HepG2 (cell line): ENCODE measurements around the gene RNU6-8. TPM values are rescaled to one million over a fixed set of nuclear protein-coding genes. Genes with fewer than 3 reads are reported as not detected.

ENCODE experiments used
- ATF7-NPFF ChIP-seq: sonication (generic); formaldehyde crosslinking; IDR thresholded peaks from 2 replicates; pipeline ENCODE4 v1.8.1; 2023; ENCODE audit warnings: mild to moderate bottlenecking, low read depth, missing genetic modification reagents, moderate library complexity
- CERS6 ChIP-seq: sonication (generic); formaldehyde crosslinking; IDR thresholded peaks from 2 replicates; pipeline ENCODE4 v1.5.0; 2020; ENCODE audit warnings: missing genetic modification reagents
- GMEB2 ChIP-seq: IDR thresholded peaks from 2 replicates; pipeline ENCODE4 v1.6.1; 2016; ENCODE audit warnings: missing biosample characterization, missing genetic modification reagents, low read depth
- HMGXB4 ChIP-seq, 2 experiments: sonication (generic) in 1 of 2; formaldehyde crosslinking in 1 of 2; IDR thresholded peaks; 2 replicates each; pipeline versions ENCODE4 v1.4.0 to v1.6.1; 2018 to 2020; ENCODE audit warnings: missing genetic modification reagents in 2 of 2, borderline replicate concordance in 1 of 2, low read depth in 1 of 2, mild to moderate bottlenecking in 1 of 2, missing biosample characterization in 1 of 2
- HNF4A ChIP-seq: sonication (generic); formaldehyde crosslinking; IDR thresholded peaks from 2 replicates; pipeline ENCODE4 v1.4.0; 2020; ENCODE audit warnings: missing genetic modification reagents
- MIER3 ChIP-seq: IDR thresholded peaks from 2 replicates; pipeline ENCODE4 v1.6.1; 2016; ENCODE audit warnings: missing compliant biosample characterization, borderline replicate concordance
- POGK ChIP-seq: sonication (generic); formaldehyde crosslinking; conservative IDR thresholded peaks from 2 replicates; pipeline ENCODE4 v1.8.0; 2022; ENCODE audit warnings: mild to moderate bottlenecking, moderate library complexity, missing genetic modification reagents
- POGZ ChIP-seq: sonication (generic); formaldehyde crosslinking; IDR thresholded peaks from 2 replicates; pipeline ENCODE4 v1.4.0; 2020; ENCODE audit warnings: mild to moderate bottlenecking, missing genetic modification reagents
- RCOR2 ChIP-seq: IDR thresholded peaks from 2 replicates; pipeline ENCODE4 v1.6.1; 2016; ENCODE audit warnings: missing biosample characterization, missing genetic modification reagents
- SMAD1 ChIP-seq: sonication (generic); formaldehyde crosslinking; IDR thresholded peaks from 2 replicates; pipeline ENCODE4 v1.4.0; 2020; ENCODE audit warnings: missing genetic modification reagents, low read depth, mild to moderate bottlenecking, borderline replicate concordance
- SNRNP70 ChIP-seq: fragments of 200-400 bp; formaldehyde crosslinking; IDR thresholded peaks from 2 replicates; pipeline ENCODE4 v1.6.1; 2017; ENCODE audit warnings: mild to moderate bottlenecking, low read depth, low read length, moderate library complexity
- ZC3H13 ChIP-seq: sonication (generic); formaldehyde crosslinking; IDR thresholded peaks from 2 replicates; pipeline ENCODE4 v1.8.1; 2023; ENCODE audit warnings: mild to moderate bottlenecking, missing genetic modification reagents, moderate library complexity
- ZGPAT ChIP-seq: IDR thresholded peaks from 2 replicates; pipeline ENCODE4 v1.6.1; 2016; ENCODE audit warnings: mild to moderate bottlenecking
- ZNF224 ChIP-seq: sonication (generic); formaldehyde crosslinking; IDR thresholded peaks from 2 replicates; pipeline ENCODE4 v1.5.0; 2020; ENCODE audit warnings: mild to moderate bottlenecking, missing genetic modification reagents
- ZNF768 ChIP-seq: sonication (generic); formaldehyde crosslinking; IDR thresholded peaks from 2 replicates; pipeline ENCODE4 v1.4.0; 2020; ENCODE audit warnings: missing genetic modification reagents
- ZNF772 ChIP-seq: sonication (generic); formaldehyde crosslinking; IDR thresholded peaks from 2 replicates; pipeline ENCODE4 v1.5.0; 2020; ENCODE audit warnings: mild to moderate bottlenecking, missing genetic modification reagents
- ZXDC ChIP-seq: sonication (generic); formaldehyde crosslinking; IDR thresholded peaks from 2 replicates; pipeline ENCODE4 v1.5.0; 2020; ENCODE audit warnings: mild to moderate bottlenecking, missing genetic modification reagents
- polyA plus RNA-seq, 8 experiments: library from polyadenylated mRNA; depleted of rRNA in 3 of 8; stranded (reverse) in 7 of 8; unstranded in 1 of 8; fragments of >200 nt; fragmentation: Illumina TruSeq in 4 of 8; extraction: Trizol in 4 of 8; gene quantifications; 2 replicates each; pipeline versions ENCODE4 v1.2.1 to v1.2.3, GENCODE V29; 2011 to 2016; ENCODE audit warnings: low read depth in 4 of 8, missing spikeins in 1 of 8, mixed read lengths in 1 of 8; ENCODE audit not compliant: insufficient read depth in 1 of 8
- total RNA-seq, 5 experiments: library from RNA; depleted of rRNA; stranded (reverse); fragments of >200 nt; fragmentation: Illumina TruSeq; extraction: Trizol; gene quantifications; 2 replicates each; pipeline ENCODE4 v1.2.3, GENCODE V29; 2016; ENCODE audit warnings: low read depth in 1 of 5

The RNU6-8 gene
- total and polyA plus RNA-seq, 2 of the 13 experiments (the other 11 are each of a cell fraction or from before 2014, with no cell fraction given): under 0.01 TPM; not detected in 1

GRCh38 chr14:32202998-32203882, at the start of gene RNU6-8 (continued):
- TF ChIP-seq HMGXB4 (CRISPR knock-in tag; IDR thresholded peaks at IDR 0.05; ENCODE audit: borderline replicate concordance in 1 of 2, low read depth in 1 of 2): peak; percentile 100
- TF ChIP-seq SNRNP70: no peak
- TF ChIP-seq ZGPAT (CRISPR knock-in tag): peak; percentile 99
- peak; percentile 81 for TF ChIP-seq ZXDC (CRISPR knock-in tag)
- TF ChIP-seq MIER3 (CRISPR knock-in tag): peak; percentile 95
- TF ChIP-seq POGZ (CRISPR knock-in tag): peak; percentile 85
- no peak for TF ChIP-seq RCOR2 (CRISPR knock-in tag)
- 0 out of 2 replicates have a peak, but pooled peaks have one; percentile 95 for TF ChIP-seq CERS6 (CRISPR knock-in tag)
- TF ChIP-seq ZNF772 (CRISPR knock-in tag): peak; percentile 6
- TF ChIP-seq ZNF224 (CRISPR knock-in tag): 0 out of 2 replicates have a peak, but pooled peaks have one; percentile 78
- no peak; the same call in 1 of the 2 replicates for TF ChIP-seq ATF7-NPFF (CRISPR knock-in tag)
- peak; percentile 94 for TF ChIP-seq POGK
- TF ChIP-seq GMEB2: peak; percentile 70
- TF ChIP-seq ZC3H13: peak; percentile 10; the same call in 1 of the 2 replicates
- TF ChIP-seq HNF4A (CRISPR knock-in tag): no peak; the same call in 1 of the 2 replicates
- peak; percentile 86; the same call in 1 of the 2 replicates for TF ChIP-seq ZNF768 (CRISPR knock-in tag)
- peak; percentile 97; the same call in 1 of the 2 replicates for TF ChIP-seq SMAD1
